ENCODE results near the gene THRA. TPM values are rescaled to one million over a fixed set of nuclear protein-coding genes. Genes with fewer than 3 reads are reported as not detected.

THRA gene
- total and polyA plus RNA-seq, 9 of the 15 experiments (the other 6 are each of a cell fraction or from before 2014, with no cell fraction given), result 0.34 to 23.4 (median 12.7) TPM

- TF ChIP-seq PHF8 (IDR thresholded peaks at IDR 0.05; ENCODE audit: borderline replicate concordance, low read length) (peak; percentile 61; the same call in 1 of the 2 replicates), ZNF165 (CRISPR knock-in tag; IDR thresholded peaks at IDR 0.05; ENCODE audit: borderline replicate concordance) (no peak), TRIM25 (IDR thresholded peaks at IDR 0.05; ENCODE audit: borderline replicate concordance) (no peak), ZFX (CRISPR knock-in tag; IDR thresholded peaks at IDR 0.05) (peak; percentile 56; the same call in 1 of the 2 replicates), ZFP36 (IDR thresholded peaks at IDR 0.05; ENCODE audit: low read depth, low read length, partially characterized antibody) (no peak), REST (IDR thresholded peaks at IDR 0.05; ENCODE audit: borderline replicate concordance) (no peak), REST (CRISPR knock-in tag; IDR thresholded peaks at IDR 0.05; ENCODE audit: low read depth) (peak; percentile 59; the same call in 1 of the 2 replicates), ZNF395 (CRISPR knock-in tag; IDR thresholded peaks at IDR 0.05) (0 out of 2 replicates have a peak, but pooled peaks have one; percentile 37), ZNF511 (CRISPR knock-in tag; IDR thresholded peaks at IDR 0.05) (0 out of 2 replicates have a peak, but pooled peaks have one; percentile 38), NFIX (CRISPR knock-in tag; IDR thresholded peaks at IDR 0.05; ENCODE audit: low read depth) (no peak), ILF3 (IDR thresholded peaks at IDR 0.05; ENCODE audit: borderline replicate concordance) (no peak), HMGN3 (IDR thresholded peaks at IDR 0.05; ENCODE audit: borderline replicate concordance, extremely low read depth, insufficient read length, low read depth, low read length) (peak; percentile 33), ZNF175 (CRISPR knock-in tag; IDR thresholded peaks at IDR 0.05; ENCODE audit: low read depth) (0 out of 2 replicates have a peak, but pooled peaks have one; percentile 65)
These were observed 37.6 kb downstream of the THRA start, which contains the start of gene NR1D1 (continued) for GRCh38 chr17:40100419-40100668.

All from K562 (cell line).